SJSA1 (cell line): Measurements from ENCODE around the gene CERS6. TPM values are rescaled to one million over a fixed set of nuclear protein-coding genes. Genes with fewer than 3 reads are reported as not detected.

Source experiments
- DNase-seq, 2 experiments: peaks; one replicate each; pipeline ENCODE4 v3.0.0-alpha.2; 2015 to 2020; ENCODE audit warnings: low spot score in 2 of 2, low read depth in 1 of 2
- H3K27ac ChIP-seq: fragments of 250-450 bp; sonication (Bioruptor Pico); 2 replicates; pipeline ENCODE4 v1.5.1; 2020; ENCODE audit warnings: mild to moderate bottlenecking, moderate library complexity
- H3K27me3 ChIP-seq: fragments of 250-450 bp; sonication (Bioruptor Pico); replicated peaks from 2 replicates; pipeline ENCODE4 v1.5.1; 2020; ENCODE audit warnings: mild to moderate bottlenecking, moderate library complexity
- H3K36me3 ChIP-seq: fragments of 250-450 bp; sonication (Bioruptor Pico); 2 replicates; pipeline ENCODE4 v1.5.1; 2020; ENCODE audit warnings: mild to moderate bottlenecking
- H3K4me1 ChIP-seq: fragments of 250-450 bp; sonication (Bioruptor Pico); replicated peaks from 2 replicates; pipeline ENCODE4 v1.6.1; 2021; ENCODE audit warnings: mild to moderate bottlenecking
- H3K4me3 ChIP-seq: fragments of 250-450 bp; sonication (Bioruptor Pico); 2 replicates; pipeline ENCODE4 v1.5.1; 2020; ENCODE audit warnings: mild to moderate bottlenecking
- H3K9me3 ChIP-seq: fragments of 250-450 bp; sonication (Bioruptor Pico); replicated peaks from 2 replicates; pipeline ENCODE4 v1.5.1; 2020; ENCODE audit warnings: mild to moderate bottlenecking
- total RNA-seq: library from RNA; depleted of rRNA; stranded (reverse); fragments of >200 nt; shearing (Covaris generic); gene quantifications from 2 replicates; pipeline ENCODE4 v1.2.3, GENCODE V29; 2014

Gene CERS6
- total RNA-seq, 1 experiment from 2014 or later, result 43.7 TPM

DNA sequence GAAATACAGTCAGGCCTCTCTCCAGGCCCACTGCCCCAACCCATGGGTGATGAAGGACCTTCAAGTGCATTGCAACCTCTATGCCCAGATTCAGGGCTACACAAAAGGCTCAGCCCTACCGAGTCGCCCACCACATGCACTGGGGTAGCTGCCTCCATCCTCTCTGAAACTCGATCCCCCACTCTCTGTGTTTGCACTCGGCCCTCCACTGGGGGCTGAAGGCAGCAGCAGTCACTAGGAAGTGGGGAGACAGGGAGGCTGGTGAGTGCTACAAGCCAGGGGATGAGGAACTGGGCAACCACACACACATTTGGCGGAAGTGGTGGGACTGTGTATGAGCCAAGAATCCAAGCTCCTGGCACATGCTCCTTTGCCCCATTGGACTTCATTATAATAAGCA, 94.6 kb downstream of the CERS6 start:
- H3K4me3 ChIP-seq, result no peak overlapping the region

DNA sequence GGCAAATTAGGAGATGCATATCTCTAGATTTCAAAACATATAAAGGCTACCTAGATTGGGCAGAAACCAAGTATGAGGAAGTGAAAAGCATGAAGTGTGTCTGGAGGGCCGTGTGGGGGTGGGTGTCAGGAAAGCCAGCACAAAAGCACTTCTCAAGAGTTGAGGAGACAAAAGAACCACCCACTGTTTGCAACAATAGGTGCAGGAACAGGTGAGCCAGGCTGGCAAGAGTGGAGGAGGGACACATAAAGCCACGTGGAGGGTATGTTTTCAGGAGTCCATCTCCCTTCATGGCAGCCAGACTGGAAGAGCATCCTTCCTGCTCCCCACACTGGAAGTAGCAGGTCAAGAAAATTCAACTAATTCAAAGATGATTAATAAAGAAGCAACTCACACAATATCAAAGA, 96.4 kb downstream of the CERS6 start:
- H3K4me1 ChIP-seq, result no peaks in the 10 kb centered on the region
- DNase-seq, result no peak
- no peaks in the 10 kb centered on the region for H3K27me3 ChIP-seq
- no peak overlapping the region for H3K4me3 ChIP-seq
- no peaks in the 10 kb centered on the region for H3K36me3 ChIP-seq
- H3K9me3 ChIP-seq, result no peaks in the 10 kb centered on the region
- H3K27ac ChIP-seq, result no peak overlapping the region

More for the DNA sequence above, 94.6 kb downstream of the CERS6 start:
- Histone ChIP-seq H3K9me3 (no peaks in the 10 kb centered on the region; the same call in 1 of the 2 replicates), H3K27me3 (no peaks in the 10 kb centered on the region), H3K27ac (no peak overlapping the region), H3K4me1 (peaks cover 7% of the 10 kb centered on the region), H3K36me3 (no peaks in the 10 kb centered on the region)
- DNase-seq, result no peak

DNA sequence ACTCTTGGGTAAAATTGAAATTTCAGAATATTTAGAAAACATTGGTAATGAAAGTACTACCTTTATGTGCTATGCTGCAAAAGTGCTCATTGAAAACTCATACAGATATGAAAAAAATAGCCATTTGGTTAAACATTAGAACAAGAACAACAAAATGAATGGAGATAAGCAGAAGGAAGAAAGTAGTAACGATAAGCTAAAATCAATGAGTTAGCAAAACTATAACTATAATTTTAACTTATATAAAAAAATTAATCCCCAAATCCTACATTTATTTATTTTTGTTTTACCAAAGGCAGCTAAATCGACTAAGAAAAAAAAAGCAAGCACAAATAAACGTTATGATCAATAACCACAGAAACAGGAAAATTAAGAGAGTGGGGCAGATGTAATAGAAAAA, 99.2 kb downstream of the CERS6 start:
- no peaks in the 10 kb centered on the region for H3K9me3 ChIP-seq
- no peaks in the 10 kb centered on the region for H3K27me3 ChIP-seq
- no peak overlapping the region for H3K4me3 ChIP-seq
- H3K4me1 ChIP-seq, result no peaks in the 10 kb centered on the region; the same call in 1 of the 2 replicates
- no peaks in the 10 kb centered on the region for H3K36me3 ChIP-seq
- no peak for DNase-seq
- H3K27ac ChIP-seq, result no peak overlapping the region

DNA sequence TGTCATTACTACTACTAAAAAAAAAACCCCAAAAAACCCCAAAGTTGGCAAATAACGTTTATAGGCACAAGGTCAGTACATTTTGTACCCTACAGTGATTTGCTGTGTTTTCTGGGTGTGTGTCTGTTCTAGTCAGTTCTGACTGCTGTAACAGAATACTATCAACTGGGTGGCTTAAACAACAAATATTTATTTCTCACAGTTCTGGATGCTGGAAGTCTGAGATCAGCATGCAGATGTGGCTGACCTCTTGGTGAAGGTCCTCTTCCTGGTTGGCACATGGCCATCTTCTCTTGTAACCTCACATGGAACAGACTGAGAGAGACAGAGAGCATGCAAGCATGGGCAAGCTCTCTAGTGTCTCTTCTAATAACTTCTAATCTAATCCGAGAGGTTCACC, 103.1 kb downstream of the CERS6 start:
- no peak overlapping the region for H3K27ac ChIP-seq
- DNase-seq, result no peak

DNA sequence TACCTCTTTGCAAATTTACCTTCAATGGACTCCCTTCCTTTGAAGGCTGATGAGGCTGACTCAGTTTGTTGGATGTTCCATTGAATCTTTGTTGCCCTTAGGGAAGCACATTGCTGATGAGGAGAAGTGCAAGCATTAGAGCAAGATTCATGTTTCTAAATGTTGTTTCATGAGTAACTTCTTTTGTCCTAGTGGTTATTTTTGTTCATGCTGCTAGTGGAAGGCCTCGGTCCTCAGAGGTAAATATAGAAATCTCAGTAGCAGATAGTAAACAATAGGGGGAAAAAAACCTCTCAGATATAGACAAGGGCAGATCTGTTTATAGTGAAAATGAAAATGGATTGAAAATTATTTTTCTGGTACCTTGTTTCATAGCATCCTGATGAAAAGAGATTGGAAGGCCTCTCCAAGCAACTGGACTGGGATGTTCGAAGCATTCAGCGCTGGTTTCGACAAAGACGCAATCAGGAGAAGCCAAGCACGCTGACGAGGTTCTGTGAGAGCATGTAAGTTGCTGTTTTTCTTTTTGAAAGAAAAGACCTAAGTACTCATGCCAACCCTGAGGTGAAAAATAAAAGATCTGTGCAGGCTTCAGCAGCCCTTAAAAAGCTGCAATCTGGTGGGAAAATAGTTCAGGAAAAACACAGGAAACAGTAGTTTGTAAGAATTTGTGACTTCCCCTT, 104.9 kb downstream of the CERS6 start:
- H3K4me3 ChIP-seq, result no peak overlapping the region
- H3K36me3 ChIP-seq, result no peaks in the 10 kb centered on the region
- no peak overlapping the region for H3K27ac ChIP-seq
- H3K9me3 ChIP-seq, result no peaks in the 10 kb centered on the region
- H3K27me3 ChIP-seq, result no peaks in the 10 kb centered on the region
- no peaks in the 10 kb centered on the region; the same call in 1 of the 2 replicates for H3K4me1 ChIP-seq
- no peak for DNase-seq

More for the DNA sequence above, 103.1 kb downstream of the CERS6 start:
- H3K9me3 ChIP-seq, result no peaks in the 10 kb centered on the region
- no peaks in the 10 kb centered on the region; the same call in 1 of the 2 replicates for H3K4me1 ChIP-seq
- no peak overlapping the region for H3K4me3 ChIP-seq
- H3K27me3 ChIP-seq, result no peaks in the 10 kb centered on the region
- no peaks in the 10 kb centered on the region for H3K36me3 ChIP-seq

DNA sequence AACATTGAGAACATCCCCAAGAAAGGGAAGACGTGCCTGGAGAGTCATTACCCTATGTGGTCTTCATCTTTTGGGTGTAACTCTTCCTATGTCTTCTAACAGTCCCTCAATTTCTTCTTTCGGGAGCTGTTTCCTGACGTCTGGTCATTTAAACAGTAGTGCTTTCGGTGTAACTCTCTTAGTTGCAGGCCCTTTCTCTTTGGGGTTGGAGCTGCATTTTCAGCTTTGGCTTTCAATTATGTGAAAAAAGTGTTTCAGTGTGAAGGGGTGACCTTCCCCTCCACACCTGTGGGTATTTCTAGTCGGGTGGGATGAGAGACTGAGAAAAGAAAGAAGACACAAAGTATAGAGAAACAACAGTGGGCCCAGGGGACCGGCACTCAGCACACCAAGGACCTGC, 105.9 kb downstream of the CERS6 start:
- DNase-seq, result no peak
- Histone ChIP-seq H3K9me3 (no peaks in the 10 kb centered on the region), H3K27me3 (no peaks in the 10 kb centered on the region), H3K4me3 (no peak overlapping the region), H3K36me3 (no peaks in the 10 kb centered on the region), H3K4me1 (no peaks in the 10 kb centered on the region; the same call in 1 of the 2 replicates), H3K27ac (no peak overlapping the region)

DNA sequence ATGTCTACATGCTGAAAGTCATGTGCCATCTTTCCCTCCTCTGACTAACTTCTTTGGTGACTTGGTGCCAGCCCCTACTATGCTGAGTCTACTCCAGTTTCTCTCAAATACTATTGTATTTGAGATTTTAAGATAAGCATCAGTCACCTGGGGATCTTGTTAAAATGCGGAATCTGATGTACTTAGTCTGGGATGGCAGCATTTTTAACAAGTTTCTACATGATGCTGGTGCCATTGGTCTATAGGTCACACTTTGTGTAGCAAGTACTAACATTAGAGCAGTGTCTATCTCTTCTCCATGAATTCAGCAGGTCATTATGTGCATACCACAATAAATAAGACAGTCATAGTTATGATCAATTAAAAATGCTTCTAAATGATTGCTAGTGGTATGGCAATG, 106.9 kb downstream of the CERS6 start:
- Histone ChIP-seq H3K36me3 (no peaks in the 10 kb centered on the region), H3K4me1 (no peaks in the 10 kb centered on the region; the same call in 1 of the 2 replicates)
- DNase-seq, result no peak

DNA sequence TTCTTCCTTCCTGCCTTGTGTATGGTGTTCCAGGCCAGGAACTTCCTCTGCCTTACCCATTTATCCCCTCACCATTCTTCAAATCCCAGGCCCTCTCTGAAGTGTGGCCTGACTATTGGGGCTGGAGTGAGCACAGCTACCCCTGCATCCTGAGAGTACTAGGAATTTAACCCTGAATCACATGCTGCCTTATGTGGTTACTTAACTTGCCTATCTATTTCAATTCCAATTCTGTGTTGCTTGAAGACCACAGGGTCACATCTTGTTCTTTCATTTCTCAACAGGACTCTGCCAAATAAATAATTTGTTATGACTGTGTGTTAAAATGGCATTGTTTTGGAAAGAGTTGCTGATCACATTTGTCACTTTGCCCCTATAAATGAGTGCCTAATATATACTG, 108.6 kb downstream of the CERS6 start:
- no peak overlapping the region for H3K27ac ChIP-seq
- H3K27me3 ChIP-seq, result no peaks in the 10 kb centered on the region
- no peak for DNase-seq
- H3K36me3 ChIP-seq, result 0 out of 2 replicates have a peak, but pooled peaks cover 3% of the 10 kb centered on the region
- H3K4me3 ChIP-seq, result no peak overlapping the region
- 0 out of 2 replicates have a peak, but pooled peaks cover 3% of the 10 kb centered on the region for H3K9me3 ChIP-seq
- no peaks in the 10 kb centered on the region; the same call in 1 of the 2 replicates for H3K4me1 ChIP-seq

More for the DNA sequence above, 106.9 kb downstream of the CERS6 start:
- no peak overlapping the region for H3K4me3 ChIP-seq
- no peaks in the 10 kb centered on the region for H3K27me3 ChIP-seq
- H3K9me3 ChIP-seq, result no peaks in the 10 kb centered on the region
- no peak overlapping the region for H3K27ac ChIP-seq

DNA sequence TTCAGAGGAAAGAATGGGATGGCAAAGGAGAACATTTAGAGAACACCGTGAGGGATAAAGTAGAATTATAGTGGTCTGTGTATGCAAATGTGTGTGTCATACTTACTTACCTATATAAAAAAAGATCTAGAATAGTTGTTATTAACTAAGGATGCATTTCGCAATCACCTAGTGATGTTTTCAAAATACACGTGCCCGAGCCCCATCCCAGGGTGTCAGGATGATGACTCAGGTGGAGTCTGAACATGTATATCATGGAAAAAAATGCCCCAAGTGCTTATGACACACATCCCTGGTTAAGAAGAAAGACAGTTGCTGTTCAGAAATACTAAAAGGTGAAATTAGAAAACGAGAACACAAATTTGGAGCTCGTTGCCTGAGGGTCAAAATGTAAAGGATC, 109.0 kb downstream of the CERS6 start:
- H3K27ac ChIP-seq, result no peak overlapping the region
- no peak for DNase-seq
- 0 out of 2 replicates have a peak, but pooled peaks cover 3% of the 10 kb centered on the region for H3K9me3 ChIP-seq
- no peak overlapping the region for H3K4me3 ChIP-seq
- no peaks in the 10 kb centered on the region; the same call in 1 of the 2 replicates for H3K4me1 ChIP-seq
- no peaks in the 10 kb centered on the region for H3K27me3 ChIP-seq
- 0 out of 2 replicates have a peak, but pooled peaks cover 3% of the 10 kb centered on the region for H3K36me3 ChIP-seq

DNA sequence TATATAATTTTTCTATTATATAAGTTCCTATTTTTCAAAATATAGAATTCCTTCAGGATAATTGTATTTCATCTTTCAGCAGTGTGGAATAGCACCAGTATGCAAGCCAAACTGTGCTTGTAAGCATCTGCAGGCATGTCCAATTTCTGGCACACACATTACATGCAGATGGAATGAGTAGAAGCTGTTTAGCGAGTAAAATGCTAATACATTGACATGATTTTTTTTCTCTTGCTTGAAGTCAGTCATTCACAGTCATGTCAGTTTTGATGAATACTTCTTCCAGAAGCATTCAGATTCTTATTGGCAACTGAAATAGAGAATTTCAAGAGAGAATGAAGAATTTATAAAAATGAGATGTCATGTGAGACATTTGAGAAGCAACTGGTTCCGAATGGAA, 109.4 kb downstream of the CERS6 start:
- Histone ChIP-seq H3K4me1 (no peaks in the 10 kb centered on the region; the same call in 1 of the 2 replicates), H3K4me3 (no peak overlapping the region), H3K27ac (no peak overlapping the region), H3K36me3 (0 out of 2 replicates have a peak, but pooled peaks cover 3% of the 10 kb centered on the region), H3K27me3 (no peaks in the 10 kb centered on the region), H3K9me3 (0 out of 2 replicates have a peak, but pooled peaks cover 3% of the 10 kb centered on the region)
- no peak for DNase-seq

DNA sequence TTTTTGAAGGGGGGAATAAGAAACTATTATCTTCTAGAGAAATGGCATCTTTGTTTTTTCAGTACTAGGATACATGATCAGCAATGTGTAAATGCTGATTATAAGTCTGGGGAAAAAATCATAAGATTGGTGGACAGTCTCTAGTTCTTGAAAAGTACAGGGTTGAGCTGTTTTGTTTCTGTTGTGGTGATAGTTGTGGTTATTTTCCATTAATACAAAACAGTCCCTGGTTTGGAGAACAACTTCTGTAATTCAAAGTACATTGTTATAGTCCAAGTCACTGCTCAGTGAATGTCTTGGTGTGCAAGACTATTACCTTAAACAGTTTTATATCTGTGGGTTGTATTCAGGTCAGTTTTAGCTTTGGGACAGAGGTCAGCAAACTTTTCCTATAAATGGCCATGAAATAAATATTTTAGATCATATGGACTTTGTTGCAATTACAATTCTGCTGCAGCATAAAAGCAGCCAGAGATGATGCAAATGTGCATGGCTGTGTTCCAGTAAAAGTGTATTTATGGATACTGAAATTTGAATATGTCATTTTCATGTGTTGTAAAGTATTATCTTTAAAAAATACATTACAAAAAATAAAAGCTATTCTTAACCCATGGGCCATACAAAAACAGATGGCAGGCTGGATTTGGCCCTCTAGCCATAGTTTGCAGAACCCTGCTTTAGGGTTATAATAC, 111.0 kb downstream of the CERS6 start:
- Histone ChIP-seq H3K27me3 (no peaks in the 10 kb centered on the region), H3K4me3 (no peak overlapping the region), H3K9me3 (0 out of 2 replicates have a peak, but pooled peaks cover 3% of the 10 kb centered on the region), H3K4me1 (no peaks in the 10 kb centered on the region), H3K27ac (no peak overlapping the region), H3K36me3 (0 out of 2 replicates have a peak, but pooled peaks cover 3% of the 10 kb centered on the region)
- no peak for DNase-seq

DNA sequence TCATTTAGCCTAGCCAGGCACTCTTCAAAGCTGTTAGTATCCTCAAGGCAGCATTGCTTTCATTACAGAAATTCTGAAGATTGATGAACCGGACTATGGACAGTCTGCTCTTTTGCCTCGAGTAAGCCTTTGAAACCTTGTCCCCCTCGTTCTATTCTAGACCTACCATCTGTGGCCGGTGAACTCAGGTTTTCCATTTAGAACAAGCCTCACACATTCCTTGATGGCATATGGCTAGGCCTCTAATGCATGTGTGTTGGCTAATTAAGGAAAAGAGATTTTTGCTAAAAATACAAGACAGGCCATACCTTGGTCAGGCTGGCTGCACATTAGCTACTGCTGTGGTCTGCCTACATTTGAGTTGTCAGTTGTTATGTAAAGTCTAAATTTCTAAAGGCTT, 111.8 kb downstream of the CERS6 start:
- DNase-seq, result no peak
- Histone ChIP-seq H3K27ac (no peak overlapping the region), H3K4me1 (no peaks in the 10 kb centered on the region), H3K27me3 (no peaks in the 10 kb centered on the region), H3K4me3 (no peak overlapping the region), H3K9me3 (0 out of 2 replicates have a peak, but pooled peaks cover 3% of the 10 kb centered on the region), H3K36me3 (0 out of 2 replicates have a peak, but pooled peaks cover 3% of the 10 kb centered on the region)

DNA sequence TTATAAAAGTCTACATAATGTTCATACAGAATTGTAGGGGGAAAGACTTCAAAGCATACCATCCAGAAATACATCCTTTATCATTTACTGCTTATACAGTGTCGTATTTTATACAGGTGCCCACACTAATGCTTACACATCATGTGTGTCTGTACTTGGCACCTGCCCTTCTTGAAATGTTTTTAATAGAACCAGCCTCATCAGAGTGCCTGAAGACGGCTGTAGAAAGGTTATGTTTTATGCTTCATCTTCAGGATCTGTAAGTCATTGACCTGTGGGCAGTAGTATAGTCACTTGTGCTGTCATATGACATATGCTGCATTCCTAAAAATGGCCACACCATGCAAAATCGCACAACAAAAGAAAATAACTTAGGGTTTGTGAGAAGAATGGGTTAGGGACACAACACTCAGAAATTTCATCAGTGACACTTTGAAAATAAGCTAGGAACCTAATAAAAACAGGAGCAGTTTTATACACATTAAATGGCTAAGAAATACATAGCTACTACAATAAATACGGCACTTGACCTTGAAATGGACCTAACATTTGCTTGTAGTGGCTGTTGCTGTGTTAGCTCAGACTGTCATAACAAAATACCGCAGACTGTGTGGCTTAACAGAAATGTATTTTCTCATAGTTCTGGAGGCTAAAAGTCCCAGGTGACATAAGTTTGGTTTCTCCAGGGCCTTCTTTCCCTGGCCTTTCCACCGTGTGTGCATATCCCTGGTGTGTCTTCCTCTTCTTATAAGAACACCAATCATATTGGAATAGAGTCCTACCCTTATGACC, 112.6 kb downstream of the CERS6 start:
- Histone ChIP-seq H3K36me3 (0 out of 2 replicates have a peak, but pooled peaks cover 3% of the 10 kb centered on the region), H3K27ac (no peak overlapping the region), H3K4me1 (no peaks in the 10 kb centered on the region), H3K27me3 (no peaks in the 10 kb centered on the region), H3K9me3 (0 out of 2 replicates have a peak, but pooled peaks cover 3% of the 10 kb centered on the region), H3K4me3 (no peak overlapping the region)
- no peak for DNase-seq
